Thyroid gland (tissue), 4 donors: ENCODE results near the gene ITPR3.

Experiments used
- POLR2A ChIP-seq, 2 donors: fragments of 450-650 bp; IDR thresholded peaks; one replicate each; pipeline ENCODE4 v1.6.1; 2017; ENCODE audit warnings: antibody characterized with exemption in 2 of 2, mild to moderate bottlenecking in 2 of 2, moderate library complexity in 1 of 2
- TF ChIP-seq, protein P1 (sequence below), 6 experiments: fragments of 200-600 bp in 3 of 6; fragments of 450-650 bp in 3 of 6; sonication (generic) in 3 of 6; IDR thresholded peaks; one replicate each; pipeline ENCODE4 v1.5.1; 2016 to 2019; ENCODE audit warnings: antibody characterized with exemption in 6 of 6, mild to moderate bottlenecking in 2 of 6, inconsistent platforms in 1 of 6, moderate library complexity in 1 of 6

DNA sequence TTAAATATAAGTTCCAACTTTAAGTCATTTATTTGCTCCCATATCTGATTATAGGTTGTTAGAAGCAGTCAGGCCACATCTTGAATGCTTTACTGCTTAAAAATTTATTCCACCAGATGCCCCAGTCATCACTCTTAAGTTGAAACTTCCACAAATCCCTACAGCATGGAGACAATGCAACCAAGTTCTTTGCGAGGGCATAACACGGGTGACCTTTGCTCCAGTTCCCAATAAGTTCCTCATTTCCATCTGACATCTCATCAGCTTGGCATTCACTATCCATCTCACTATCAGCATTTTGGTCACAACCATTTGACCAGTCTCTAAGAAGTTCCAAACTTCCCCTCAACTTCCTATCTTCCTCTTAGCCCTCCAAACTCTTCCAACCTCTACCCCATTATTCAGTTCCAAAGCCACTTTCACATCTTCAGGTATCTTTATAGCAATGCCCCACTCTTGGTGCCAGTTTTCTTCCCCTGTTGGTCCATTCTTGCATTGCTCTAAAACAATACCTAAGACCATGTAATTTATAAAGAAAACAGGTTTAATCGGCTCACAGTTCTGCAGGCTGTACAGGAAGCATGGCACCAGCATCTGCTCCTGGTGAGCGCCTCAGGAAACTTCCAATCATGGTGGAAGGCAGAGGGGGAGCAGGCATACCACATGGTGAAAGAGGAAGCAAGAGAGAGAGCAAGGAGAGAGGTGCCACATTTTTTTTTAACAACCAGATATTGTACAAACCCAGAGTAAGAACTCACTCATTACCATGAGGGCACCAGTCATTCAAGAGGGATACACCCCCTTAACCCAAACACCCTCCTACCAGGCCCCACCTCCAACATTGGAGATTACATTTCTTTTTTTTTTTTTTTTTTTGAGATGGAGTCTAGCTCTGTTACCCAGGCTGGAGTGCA lies 15.9 kb upstream of the ITPR3 start:
- no peak for TF ChIP-seq POLR2A (IDR thresholded peaks at IDR 0.05)
- TF ChIP-seq, protein P1, sequence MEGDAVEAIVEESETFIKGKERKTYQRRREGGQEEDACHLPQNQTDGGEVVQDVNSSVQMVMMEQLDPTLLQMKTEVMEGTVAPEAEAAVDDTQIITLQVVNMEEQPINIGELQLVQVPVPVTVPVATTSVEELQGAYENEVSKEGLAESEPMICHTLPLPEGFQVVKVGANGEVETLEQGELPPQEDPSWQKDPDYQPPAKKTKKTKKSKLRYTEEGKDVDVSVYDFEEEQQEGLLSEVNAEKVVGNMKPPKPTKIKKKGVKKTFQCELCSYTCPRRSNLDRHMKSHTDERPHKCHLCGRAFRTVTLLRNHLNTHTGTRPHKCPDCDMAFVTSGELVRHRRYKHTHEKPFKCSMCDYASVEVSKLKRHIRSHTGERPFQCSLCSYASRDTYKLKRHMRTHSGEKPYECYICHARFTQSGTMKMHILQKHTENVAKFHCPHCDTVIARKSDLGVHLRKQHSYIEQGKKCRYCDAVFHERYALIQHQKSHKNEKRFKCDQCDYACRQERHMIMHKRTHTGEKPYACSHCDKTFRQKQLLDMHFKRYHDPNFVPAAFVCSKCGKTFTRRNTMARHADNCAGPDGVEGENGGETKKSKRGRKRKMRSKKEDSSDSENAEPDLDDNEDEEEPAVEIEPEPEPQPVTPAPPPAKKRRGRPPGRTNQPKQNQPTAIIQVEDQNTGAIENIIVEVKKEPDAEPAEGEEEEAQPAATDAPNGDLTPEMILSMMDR (IDR thresholded peaks at IDR 0.05), result no peak
